NB4 (cell line): ENCODE results near the gene DPF1.

Experiments used
- MYC ChIP-seq: IDR thresholded peaks from 2 replicates; pipeline ENCODE4 v1.6.1; 2011; ENCODE audit warnings: low read depth, low read length
- TF ChIP-seq, protein P1 (sequence below): IDR thresholded peaks from one replicate; pipeline ENCODE4 v1.5.1; 2012; ENCODE audit warnings: low read depth, low read length

DNA sequence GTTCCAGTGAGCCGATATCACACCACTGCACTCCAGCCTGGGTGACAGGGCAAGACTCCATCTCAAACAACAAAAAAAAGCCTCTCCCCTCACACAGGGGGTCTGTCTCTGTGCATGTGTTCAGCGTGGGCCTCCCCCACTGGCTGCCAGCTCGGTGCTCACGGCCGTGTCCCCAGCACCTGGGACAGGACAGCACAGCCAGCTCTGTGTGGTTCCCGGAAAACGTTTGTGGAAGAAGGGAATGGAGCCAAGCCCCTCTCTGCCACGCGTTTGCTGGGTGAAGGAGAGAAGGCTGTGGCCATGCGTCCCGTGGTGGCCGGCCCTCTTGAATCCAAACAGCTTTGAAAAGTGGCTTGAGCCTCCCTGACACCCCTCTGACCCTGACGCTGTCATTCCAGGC, 32.3 kb downstream of the DPF1 start:
- TF ChIP-seq, protein P1, sequence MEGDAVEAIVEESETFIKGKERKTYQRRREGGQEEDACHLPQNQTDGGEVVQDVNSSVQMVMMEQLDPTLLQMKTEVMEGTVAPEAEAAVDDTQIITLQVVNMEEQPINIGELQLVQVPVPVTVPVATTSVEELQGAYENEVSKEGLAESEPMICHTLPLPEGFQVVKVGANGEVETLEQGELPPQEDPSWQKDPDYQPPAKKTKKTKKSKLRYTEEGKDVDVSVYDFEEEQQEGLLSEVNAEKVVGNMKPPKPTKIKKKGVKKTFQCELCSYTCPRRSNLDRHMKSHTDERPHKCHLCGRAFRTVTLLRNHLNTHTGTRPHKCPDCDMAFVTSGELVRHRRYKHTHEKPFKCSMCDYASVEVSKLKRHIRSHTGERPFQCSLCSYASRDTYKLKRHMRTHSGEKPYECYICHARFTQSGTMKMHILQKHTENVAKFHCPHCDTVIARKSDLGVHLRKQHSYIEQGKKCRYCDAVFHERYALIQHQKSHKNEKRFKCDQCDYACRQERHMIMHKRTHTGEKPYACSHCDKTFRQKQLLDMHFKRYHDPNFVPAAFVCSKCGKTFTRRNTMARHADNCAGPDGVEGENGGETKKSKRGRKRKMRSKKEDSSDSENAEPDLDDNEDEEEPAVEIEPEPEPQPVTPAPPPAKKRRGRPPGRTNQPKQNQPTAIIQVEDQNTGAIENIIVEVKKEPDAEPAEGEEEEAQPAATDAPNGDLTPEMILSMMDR, result no peak
- no peak for TF ChIP-seq MYC
